Vagina (tissue), 2 donors: ENCODE measurements around the gene LAMB4. TPM values are rescaled to one million over a fixed set of nuclear protein-coding genes. Genes with fewer than 3 reads are reported as not detected.
"Not testable (repeated sequence)": the region's sequence is repeated elsewhere in the genome, so short reads cannot be mapped to it uniquely, and the experiment has no call there.

ENCODE experiments used
- DNase-seq, 2 donors: peaks; one replicate each; pipeline ENCODE4 v3.0.0-alpha.2; 2017; ENCODE audit errors: extremely low spot score in 2 of 2
- H3K27ac ChIP-seq: fragments of 200-600 bp; sonication (generic); one replicate; pipeline ENCODE4 v1.5.1; 2019
- H3K27me3 ChIP-seq: fragments of 200-600 bp; sonication (generic); one replicate; pipeline ENCODE4 v1.5.1; 2019
- H3K36me3 ChIP-seq, 2 donors: fragments of 200-600 bp; sonication (generic); one replicate each; pipeline ENCODE4 v1.5.1; 2017 to 2019
- H3K4me1 ChIP-seq: fragments of 200-600 bp; sonication (generic); one replicate; pipeline ENCODE4 v1.5.1; 2019
- H3K4me3 ChIP-seq, 2 donors: fragments of 200-600 bp; sonication (generic); 1 replicate in 1 of 2; 2 replicates in 1 of 2; pipeline ENCODE4 v1.5.1; 2016 to 2019
- H3K9me3 ChIP-seq: fragments of 200-600 bp; sonication (generic); one replicate; pipeline ENCODE4 v1.5.1; 2019
- CTCF ChIP-seq, 3 experiments: fragments of 450-650 bp in 2 of 3; fragments of 200-600 bp in 1 of 3; sonication (generic) in 1 of 3; IDR thresholded peaks; one replicate each; pipeline ENCODE4 v1.5.1; 2017 to 2019; ENCODE audit warnings: antibody characterized with exemption in 3 of 3, mild to moderate bottlenecking in 2 of 3, moderate library complexity in 2 of 3
- POLR2A ChIP-seq, 2 donors: fragments of 450-650 bp; IDR thresholded peaks; one replicate each; pipeline ENCODE4 v1.6.1; 2017; ENCODE audit warnings: antibody characterized with exemption in 2 of 2, mild to moderate bottlenecking in 2 of 2, moderate library complexity in 2 of 2
- POLR2AphosphoS5 ChIP-seq, 2 donors: sonication (generic); formaldehyde crosslinking; IDR thresholded peaks; one replicate each; pipeline ENCODE4 v1.9.0; 2017; ENCODE audit warnings: antibody characterized with exemption in 2 of 2, mild to moderate bottlenecking in 2 of 2, low read depth in 1 of 2; ENCODE audit not compliant: insufficient read depth in 1 of 2
- intact Hi-C: fragments of 100-400 bp; cut with DNase I; formaldehyde crosslinking; loops from one replicate; pipeline ENCODE4 v1.15.1; 2023
- total RNA-seq: library from RNA; depleted of rRNA; stranded (reverse); fragments of >200 nt; gene quantifications from one replicate; pipeline ENCODE4 v1.2.3, GENCODE V29; 2016

LAMB4 gene
- total RNA-seq, 1 donor from 2014 or later, result 0.74 TPM

GRCh38 chr7:108034586-108034985 lies 95.6 kb downstream of the LAMB4 start:
- intact Hi-C loops, result no loop called here
- H3K36me3 ChIP-seq, result no peaks in the 10 kb centered on the region
- no peak overlapping the region for H3K4me3 ChIP-seq
- H3K27ac ChIP-seq, result no peak overlapping the region
- no peaks in the 10 kb centered on the region for H3K9me3 ChIP-seq
- no peaks in the 10 kb centered on the region for H3K27me3 ChIP-seq
- no peak for DNase-seq
- TF ChIP-seq CTCF (IDR thresholded peaks at IDR 0.05), result no peak
- TF ChIP-seq POLR2A (IDR thresholded peaks at IDR 0.05), result no peak
- TF ChIP-seq POLR2AphosphoS5 (IDR thresholded peaks at IDR 0.05; ENCODE audit: insufficient read depth in 1 of 2, low read depth in 1 of 2), result no peak
- H3K4me1 ChIP-seq, result no peaks in the 10 kb centered on the region

GRCh38 chr7:108033776-108034497 lies 96.2 kb downstream of the LAMB4 start:
- Histone ChIP-seq H3K9me3 (no peaks in the 10 kb centered on the region), H3K27me3 (no peaks in the 10 kb centered on the region), H3K27ac (no peak overlapping the region), H3K4me1 (no peaks in the 10 kb centered on the region), H3K36me3 (no peaks in the 10 kb centered on the region), H3K4me3 (no peak overlapping the region)
- intact Hi-C loops, result no loop called here
- no peak for DNase-seq
- TF ChIP-seq POLR2AphosphoS5 (IDR thresholded peaks at IDR 0.05; ENCODE audit: insufficient read depth in 1 of 2, low read depth in 1 of 2) (no peak), CTCF (IDR thresholded peaks at IDR 0.05) (no peak), POLR2A (IDR thresholded peaks at IDR 0.05) (no peak)

GRCh38 chr7:108033309-108033708 lies 96.9 kb downstream of the LAMB4 start:
- H3K27ac ChIP-seq, H3K9me3 ChIP-seq, H3K4me1 ChIP-seq, H3K36me3 ChIP-seq, H3K27me3 ChIP-seq, intact Hi-C loops, DNase-seq, H3K4me3 ChIP-seq: not testable (repeated sequence)

GRCh38 chr7:108030516-108030915 lies 99.6 kb downstream of the LAMB4 start:
- no peak overlapping the region for H3K4me3 ChIP-seq
- no peaks in the 10 kb centered on the region for H3K4me1 ChIP-seq
- no peak for DNase-seq
- H3K27me3 ChIP-seq, result no peaks in the 10 kb centered on the region
- H3K9me3 ChIP-seq, result no peaks in the 10 kb centered on the region
- no peak overlapping the region for H3K27ac ChIP-seq
- no peaks in the 10 kb centered on the region for H3K36me3 ChIP-seq
- TF ChIP-seq POLR2A (IDR thresholded peaks at IDR 0.05) (no peak), POLR2AphosphoS5 (IDR thresholded peaks at IDR 0.05; ENCODE audit: insufficient read depth in 1 of 2, low read depth in 1 of 2) (no peak), CTCF (IDR thresholded peaks at IDR 0.05) (no peak)
- intact Hi-C loops, result no loop called here

GRCh38 chr7:108029034-108029433 lies 101.1 kb downstream of the LAMB4 start:
- Histone ChIP-seq H3K9me3 (no peaks in the 10 kb centered on the region), H3K27me3 (no peaks in the 10 kb centered on the region), H3K4me3 (no peak overlapping the region), H3K4me1 (no peaks in the 10 kb centered on the region), H3K27ac (no peak overlapping the region), H3K36me3 (no peaks in the 10 kb centered on the region)
- intact Hi-C loops, result no loop called here
- no peak for DNase-seq
- TF ChIP-seq POLR2AphosphoS5 (IDR thresholded peaks at IDR 0.05; ENCODE audit: insufficient read depth in 1 of 2, low read depth in 1 of 2), result no peak
- no peak for TF ChIP-seq CTCF (IDR thresholded peaks at IDR 0.05)
- no peak for TF ChIP-seq POLR2A (IDR thresholded peaks at IDR 0.05)
